Activated naive CD4-positive, alpha-beta T cell (primary cell): ENCODE data around the gene GIMAP8.
A peak's percentile ranks its signal among the peaks of the same experiment; 100 is the strongest.
"Not testable (repeated sequence)": the region's sequence is repeated elsewhere in the genome, so short reads cannot be mapped to it uniquely, and the experiment has no call there.

Source experiments
- DNase-seq, 4 experiments: peaks; one replicate each; lab custom pipeline; 2025; lab: John Stamatoyannopoulos, UW

The GIMAP8 gene

DNA sequence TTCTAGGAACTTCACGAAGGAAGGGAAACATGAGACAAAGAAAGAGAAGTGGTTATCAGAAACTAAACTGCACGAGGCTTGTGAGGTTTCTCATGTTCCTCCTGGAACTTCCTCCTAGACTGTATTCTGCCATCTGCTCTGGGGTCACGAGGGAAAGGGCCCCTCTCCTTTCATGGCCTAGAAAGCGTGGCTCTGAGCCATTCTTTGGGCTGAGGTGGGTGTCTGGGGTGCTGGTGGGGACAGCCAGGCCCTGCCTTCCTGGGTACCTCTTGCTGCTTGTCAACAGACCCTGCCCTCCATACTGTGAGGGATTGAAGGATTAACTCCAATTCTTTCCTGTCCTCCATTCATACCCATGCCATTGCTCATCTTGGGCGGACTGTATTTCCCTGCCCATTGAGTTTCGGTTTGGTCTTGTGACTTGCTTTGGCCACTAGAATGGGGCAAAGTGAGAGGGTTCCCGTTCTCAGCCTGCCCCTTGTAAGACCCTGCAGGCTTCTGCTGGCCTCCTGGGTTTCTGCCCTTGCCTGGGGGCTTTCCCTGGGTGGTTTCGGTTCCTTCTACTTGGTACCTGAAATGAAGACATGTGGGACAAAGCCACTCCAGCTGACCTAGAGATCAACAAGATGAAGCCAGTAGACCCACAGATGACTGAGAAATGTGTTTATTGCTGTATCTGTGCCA lies 14.9 kb upstream of the GIMAP8 start:
- no peak for DNase-seq

DNA sequence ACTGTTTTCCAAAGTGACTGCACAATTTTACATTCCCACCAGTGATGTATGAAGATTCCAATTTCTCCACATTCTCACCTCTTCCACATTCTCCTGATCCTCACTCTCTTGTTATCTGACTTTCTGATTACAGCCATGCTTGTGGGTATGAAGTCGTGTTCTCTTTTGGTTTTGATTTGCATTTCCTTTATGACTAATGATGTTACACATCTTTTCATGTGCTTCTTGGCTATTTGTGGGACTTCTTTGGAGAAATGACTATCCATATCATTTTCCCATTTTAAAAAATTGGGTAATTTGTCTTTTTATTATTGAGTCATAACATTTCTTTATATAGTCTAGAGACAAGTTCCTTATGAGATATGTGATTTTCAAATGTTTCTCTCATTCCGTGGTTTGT lies 10.5 kb upstream of the GIMAP8 start:
- no peak for DNase-seq

DNA sequence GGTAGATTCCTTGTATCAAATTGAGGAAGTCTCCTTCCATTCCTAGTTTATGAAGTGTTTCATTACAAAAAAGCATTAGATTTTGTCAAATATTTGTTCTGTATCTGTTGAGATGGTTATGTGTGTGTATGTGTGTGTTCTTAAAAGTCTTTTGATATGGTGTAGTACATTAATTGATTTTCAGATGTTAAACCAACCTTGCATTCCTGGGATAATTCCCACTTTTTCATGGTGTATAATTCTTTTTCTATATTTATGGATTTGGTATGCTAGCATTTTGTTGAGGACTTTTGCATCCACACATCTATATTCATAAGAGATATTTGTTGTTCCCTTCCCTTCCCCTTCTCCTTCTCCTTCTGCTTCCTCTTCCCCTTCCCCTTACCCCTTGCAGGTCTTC lies 8.9 kb upstream of the GIMAP8 start:
- DNase-seq, result no peak

DNA sequence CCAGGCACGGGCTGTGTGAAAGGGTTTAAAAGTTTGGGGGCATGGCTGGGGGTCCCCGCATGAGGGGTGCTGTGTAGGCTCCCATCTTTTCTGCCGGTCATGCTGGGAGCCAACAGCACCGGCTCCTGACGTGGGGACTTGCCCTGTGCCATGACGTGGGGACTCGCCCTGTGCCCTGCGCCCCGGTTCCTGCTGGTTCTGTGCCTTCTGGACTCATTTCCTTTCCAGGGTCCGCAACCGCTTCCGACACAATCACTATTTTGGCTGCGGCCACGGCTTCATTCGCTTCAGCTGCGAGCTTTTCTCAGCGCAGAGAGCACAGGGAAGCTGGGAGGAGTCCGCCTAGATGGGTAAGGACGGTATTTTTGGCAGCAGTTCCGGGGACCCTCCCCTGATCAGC lies 7.6 kb upstream of the GIMAP8 start:
- DNase-seq, result no peak

DNA sequence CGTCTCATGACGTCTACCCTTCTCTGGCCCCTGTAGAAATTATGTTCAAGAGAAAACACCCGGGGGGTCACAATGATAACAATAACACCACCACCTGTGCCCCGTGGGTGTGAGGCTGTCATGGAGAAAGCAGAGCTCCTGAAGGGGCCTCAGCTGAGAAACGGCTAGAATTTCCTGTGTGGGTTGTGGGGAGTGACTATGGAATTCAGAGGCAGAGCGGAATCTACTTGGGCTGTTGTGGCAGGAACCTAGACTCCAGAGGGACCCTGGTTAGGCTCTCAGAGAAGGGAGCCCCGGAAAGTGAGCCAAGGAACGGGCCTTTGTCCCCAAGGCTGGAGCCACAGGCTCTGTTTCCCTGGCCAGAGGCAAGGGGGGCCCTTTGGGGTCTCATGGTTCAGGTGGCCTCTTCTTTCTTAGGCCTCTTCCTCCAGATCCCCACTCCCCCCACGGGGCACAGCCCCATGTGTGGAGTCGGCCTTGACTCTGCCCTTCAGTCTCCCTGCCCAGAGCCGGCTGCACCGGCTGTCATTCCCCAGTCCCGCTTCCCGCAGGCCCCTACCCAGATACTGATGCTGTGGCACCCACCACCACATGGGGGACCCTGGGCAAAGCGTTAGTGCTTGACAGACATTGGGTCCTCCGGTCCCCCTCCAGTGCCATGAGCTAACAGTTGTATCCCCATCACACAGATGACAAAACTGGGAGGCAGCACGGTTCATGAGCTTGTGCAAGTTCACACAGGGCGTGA lies 6.5 kb upstream of the GIMAP8 start:
- no peak for DNase-seq

DNA sequence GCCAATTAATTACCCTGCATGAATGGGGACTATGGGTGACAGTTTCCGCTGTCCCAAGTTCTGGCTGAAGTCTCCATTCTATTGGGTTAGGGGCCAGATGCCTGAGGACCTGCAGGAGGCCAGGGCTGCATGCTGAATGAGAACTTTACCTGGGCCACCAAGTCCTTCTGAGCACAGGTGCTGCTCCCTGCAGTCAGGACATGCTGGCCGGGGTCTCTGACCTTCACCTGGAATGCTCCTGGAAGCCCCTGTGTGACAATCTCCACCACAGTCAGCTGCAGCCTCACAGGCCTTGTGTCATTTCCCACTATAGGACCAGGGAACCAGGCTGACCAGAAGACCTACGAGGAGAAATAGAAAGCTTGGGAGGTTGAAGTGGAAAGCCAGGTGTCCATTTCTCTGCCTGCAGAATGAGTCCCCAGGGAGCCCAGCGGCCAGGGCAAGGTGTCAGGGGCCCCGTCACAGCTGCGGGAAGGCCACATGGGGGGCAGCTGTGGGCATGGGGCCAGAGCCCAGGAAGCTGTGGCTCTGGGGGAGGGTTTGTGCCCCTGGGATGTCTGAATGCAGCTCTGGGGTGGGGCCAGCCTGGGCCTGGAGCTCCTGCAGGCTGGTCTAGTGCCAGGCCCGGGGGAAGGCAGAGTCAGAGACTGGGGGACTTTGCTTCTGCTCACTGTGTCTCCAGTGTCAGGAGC lies 5.6 kb upstream of the GIMAP8 start:
- no peak for DNase-seq

DNA sequence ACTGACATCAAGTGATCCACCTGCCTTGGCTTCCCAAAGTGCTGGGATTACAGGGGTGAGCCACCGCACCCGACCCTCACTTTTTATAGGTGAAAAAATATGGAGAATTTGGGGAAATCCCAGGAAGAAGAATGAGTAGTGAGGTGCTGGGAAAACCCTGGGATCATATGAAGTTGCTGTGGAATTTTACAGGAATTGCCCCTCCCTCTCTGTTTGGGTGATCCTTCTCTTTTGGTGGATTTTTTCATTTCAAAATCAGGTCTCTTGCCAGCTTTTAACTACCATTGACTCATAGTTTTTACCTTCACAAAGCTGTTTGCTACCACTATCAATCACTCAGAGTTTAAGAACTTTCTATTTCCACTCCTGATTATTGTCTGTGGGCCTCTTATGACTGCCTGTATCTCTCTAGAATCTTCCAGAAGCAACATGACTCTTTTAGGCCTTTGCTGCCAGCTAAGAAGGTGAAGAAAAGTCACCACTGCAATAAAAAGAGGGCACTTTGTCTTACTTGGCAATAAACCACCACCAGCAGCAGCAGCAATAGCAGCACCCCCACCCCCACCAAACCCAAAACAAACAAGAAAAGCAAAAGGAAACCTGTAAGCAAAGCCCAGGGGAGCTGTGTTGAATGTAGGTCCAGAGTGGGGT lies 4.0 kb upstream of the GIMAP8 start:
- DNase-seq, result no peak

DNA sequence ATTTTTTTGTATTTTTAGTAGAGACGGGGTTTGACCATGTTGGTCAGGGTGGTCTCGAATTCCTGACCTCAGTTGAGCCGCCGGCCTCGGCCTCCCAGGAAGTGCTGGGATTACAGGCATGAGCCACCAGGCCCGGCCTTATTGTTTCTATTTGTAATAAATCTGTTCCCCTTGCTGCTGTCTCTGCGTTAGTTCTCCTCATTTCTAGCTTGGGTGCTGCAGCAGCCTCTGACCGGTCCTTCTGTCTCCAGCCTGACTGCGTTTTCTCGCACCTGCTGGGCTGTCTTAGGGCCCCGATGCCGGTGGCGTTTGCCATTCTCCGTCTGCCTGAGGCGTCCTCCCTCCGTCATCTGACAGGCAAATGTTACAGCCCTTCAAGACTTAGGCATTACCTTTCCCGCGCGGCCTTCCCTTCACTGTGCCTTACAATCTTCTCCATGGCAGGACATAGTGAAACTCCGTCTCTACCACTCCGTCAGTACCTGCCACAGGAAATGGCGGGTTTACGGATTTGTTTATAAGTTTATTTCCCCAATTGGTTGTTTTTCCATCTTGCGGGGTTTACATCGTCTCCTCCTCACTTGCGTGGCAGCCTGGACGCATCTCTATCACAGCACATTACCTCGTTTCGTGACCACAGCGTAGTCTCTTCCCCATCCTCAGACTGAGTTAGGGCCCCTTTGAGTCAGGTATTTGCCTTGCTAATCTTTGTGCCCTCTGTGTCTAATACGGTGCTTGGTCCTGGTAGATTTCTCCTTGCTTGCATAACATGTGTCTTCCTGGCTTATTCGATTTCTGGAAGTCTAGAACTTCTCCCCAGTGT lies 2.3 kb upstream of the GIMAP8 start:
- no peak for DNase-seq

DNA sequence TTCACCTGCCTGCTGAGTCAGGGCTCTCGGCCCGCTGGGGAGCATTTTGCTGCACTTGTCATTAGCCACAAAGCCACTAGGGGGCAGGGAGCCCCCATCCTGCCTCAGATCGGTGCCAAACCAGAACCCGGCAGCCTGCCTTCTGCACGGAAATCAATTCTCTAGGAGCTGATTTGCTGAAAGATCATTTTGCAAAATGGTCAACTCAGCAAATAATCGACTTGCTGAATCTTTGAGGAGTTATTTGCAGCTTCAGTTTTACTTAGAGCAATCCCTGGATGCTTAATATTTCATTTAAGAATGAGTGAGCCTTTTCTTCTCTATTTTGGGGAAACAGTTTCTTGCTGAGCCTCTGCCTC lies 1.7 kb upstream of the GIMAP8 start:
- peak; percentile 66 to 82 (median 74) for DNase-seq

DNA sequence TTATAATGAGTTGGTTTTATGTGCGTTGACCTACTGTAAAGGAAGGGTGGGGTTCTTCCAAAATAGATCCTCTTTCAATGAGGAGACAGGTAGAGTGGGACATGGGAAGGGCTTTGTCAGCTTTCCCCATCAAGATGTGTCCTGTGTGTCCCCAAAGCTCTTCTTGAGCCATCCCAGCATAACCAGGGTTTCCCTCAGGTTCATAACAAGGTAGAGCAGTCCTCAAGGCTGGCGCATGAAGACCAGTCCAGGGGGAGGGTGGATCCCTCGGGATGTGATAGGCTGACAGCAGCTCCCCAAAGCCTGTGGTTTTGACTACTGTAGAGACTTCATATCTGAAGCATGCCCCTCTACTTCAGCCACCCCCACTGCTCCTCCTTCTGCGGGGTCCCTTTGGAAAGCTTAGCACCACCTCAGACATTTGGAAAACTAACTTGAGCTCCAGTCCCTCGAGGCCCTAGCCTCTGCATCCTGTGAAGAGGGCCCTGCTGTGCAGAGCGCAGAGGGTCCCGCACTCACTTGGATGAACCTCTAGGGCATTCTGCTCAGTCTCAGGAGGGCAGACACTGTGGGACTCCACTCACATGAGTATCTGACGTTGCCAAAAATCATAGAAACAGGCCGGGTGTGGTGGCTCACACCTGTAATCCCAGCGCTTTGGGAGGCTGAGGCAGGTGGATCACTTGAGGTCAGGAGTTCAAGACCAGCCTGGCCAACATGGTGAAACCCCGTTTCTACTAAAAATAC lies 1.1 kb upstream of the GIMAP8 start:
- no peak for DNase-seq

DNA sequence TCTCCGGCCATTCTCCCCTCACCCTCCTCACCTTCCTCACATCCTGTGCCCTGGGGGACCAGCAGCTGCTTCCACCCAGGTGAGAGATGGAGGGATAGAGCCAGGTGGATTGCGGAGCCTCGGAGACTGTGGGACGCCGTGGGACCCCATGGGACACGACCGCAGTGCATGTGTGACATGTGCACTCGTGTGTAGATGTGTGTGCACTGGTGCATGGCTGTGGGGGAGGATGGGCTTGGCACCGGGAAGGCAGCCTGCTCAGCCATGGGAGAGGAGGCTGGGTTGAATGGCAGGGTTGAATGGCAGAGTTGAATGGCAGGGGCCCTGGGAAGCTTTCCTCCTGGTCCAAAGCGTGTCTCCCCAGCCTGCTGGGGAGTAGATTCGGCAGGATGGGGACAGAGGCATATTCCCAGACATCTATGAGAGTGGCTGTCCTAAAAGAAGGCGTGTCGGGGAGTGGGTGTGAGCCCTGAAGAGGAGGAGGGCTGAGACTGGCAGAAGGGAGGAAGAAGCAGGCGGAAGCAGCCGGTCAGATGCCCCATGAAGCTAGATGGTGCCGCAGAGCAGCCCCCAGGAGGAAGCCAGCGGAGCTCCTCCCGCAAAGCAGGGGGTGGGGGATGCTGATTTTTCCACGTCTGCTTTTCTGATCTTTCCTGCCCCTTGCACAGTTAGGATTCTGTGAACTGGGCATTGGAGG lies 815 bp downstream of the GIMAP8 start:
- peak in 2 of 4 experiments; percentile 61 to 72 for DNase-seq

DNA sequence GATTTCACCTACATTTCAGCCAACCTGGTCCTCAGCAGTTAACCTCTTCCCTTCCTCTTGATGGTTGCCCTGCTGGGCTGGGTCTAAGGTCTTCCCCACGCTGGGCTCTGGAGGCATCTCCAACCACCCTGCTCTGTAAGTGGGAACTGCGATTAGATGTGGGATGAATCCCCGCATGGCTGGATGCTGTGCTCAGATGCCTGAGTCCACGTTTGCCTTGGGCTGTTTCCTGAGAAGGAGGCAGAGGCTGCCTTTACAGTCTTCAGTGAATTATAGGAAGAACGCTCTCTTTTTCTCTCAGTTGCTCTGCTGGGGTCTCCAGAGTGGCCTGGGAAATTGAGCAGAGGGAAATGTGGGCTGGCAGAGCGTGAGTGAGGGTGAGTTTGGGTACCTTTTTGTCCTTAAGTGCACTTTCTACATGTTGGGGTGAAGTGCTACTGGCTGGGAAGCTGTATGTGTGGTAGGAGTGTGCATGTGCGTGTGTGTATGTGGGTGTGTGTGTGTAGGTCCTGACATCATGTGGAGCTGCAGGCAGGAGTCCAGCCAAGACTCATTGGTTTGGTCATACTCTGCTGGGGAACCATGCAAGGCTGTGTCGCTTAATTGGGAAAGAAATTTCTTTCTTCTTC lies 1.5 kb downstream of the GIMAP8 start:
- peak in 2 of 4 experiments; percentile 36 to 47 for DNase-seq

DNA sequence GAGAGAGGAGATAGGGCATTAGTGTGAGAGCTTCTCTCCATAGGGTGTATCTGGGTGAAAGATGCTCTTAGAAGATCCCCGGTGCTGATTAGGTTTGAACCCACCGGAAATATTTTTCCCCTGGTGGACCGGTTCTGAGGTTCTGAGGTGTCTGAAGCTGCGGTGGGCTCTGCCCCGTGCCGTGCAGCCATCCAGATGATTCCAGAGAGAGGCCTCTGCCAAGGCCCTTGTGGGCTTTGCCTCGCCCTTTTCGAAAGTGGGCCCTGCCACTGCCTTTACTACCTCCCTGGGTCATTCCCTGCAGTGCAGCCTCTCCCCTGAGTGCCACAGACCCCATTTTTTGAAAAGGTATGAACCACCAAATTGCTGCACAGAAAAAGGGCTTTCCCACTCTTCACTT lies 2.8 kb downstream of the GIMAP8 start:
- DNase-seq, result peak in 1 of 4 experiments; percentile 37

DNA sequence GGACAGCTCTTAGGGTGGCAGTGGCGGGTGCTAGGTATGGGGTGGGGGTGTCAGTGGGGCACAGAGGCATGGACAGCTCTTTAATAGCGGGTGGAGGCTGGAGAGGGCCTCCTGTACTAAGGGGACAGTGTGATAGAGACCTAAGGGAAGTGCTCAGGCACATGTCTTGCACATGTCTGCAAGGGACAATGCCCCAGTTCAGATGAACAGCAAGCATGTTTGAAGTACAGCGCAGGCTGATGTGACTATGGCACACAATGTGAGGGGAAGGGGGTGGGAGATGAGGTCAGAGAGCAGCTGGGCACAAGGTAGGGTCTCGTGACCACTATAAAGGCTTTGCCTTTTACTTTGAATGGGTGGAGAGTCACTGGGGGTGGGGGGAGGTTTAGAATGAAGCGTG lies 3.5 kb downstream of the GIMAP8 start:
- DNase-seq, result no peak

DNA sequence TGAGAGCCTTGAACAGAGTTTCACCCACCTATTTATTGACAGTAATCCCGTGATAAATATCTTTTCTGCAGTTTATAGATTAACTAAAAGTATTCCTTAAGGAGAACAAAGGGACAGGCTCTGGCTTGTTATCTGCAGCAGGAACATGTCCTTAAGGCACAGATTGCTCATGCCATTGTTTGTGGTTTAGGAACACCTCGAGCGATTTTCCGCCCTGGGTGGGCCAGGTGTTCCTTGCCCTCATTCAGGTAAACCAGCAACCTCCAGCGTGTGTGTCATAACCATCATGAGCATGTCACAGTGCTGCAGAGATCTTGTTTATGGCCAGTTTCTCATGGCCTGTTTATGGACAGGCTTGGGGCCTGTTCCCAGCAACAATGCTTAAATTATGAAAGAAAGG lies 6.6 kb downstream of the GIMAP8 start:
- not testable (repeated sequence) for DNase-seq

DNA sequence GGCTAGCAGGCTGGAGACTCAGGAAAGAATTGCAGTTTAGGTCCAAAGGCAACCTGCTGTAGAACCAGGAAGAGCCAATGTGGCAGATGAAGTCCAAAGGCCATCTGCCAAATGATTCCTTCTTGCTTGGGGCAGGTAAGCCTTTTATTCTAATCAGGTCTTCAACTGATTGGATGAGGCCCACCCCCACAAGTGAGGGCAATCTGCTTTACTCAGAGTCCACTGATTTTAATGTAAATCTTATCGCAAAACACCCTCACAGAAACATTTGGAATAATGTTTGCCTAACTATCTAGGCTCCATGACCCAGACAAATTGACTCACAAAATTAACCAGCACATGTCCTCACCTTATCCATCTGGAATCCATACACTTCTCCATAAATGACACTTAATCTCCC lies 7.8 kb downstream of the GIMAP8 start:
- DNase-seq, result no peak

DNA sequence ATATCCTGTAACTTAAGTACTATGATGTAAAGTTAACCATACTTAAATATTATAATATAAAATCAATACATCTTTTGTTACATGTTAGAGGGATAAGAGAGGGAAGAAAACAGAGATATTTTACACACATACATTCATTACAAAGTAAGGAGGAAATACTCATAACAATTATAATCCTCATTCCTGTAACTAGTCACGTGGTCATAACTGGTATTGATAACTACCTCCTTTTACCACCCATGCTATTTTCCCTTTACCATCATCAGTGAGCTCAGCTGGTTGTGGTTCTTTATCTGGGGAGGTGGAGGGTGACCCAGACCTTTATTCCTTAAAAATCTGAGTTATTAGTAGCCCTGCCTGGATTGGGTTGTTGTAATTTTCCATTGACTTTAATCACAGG lies 8.3 kb downstream of the GIMAP8 start:
- DNase-seq, result no peak

DNA sequence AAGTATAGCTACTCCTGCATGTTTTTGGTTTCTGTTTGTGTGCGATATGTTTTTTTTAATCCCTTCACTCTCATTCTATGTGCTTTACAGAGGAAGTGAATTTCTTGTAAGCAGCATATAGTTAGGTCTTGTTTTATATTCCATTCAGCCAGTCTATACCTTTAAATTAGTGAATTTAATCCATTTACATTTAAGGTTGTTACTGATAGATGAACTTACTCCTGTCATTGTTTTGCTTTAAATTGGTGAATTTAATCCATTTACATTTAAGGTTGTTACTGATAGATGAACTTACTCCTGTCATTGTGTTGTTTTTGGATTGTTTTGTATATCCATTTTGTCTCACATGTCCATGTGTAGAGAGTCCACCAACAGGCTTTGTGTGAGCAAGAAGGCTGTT lies 11.1 kb downstream of the GIMAP8 start:
- no peak for DNase-seq

DNA sequence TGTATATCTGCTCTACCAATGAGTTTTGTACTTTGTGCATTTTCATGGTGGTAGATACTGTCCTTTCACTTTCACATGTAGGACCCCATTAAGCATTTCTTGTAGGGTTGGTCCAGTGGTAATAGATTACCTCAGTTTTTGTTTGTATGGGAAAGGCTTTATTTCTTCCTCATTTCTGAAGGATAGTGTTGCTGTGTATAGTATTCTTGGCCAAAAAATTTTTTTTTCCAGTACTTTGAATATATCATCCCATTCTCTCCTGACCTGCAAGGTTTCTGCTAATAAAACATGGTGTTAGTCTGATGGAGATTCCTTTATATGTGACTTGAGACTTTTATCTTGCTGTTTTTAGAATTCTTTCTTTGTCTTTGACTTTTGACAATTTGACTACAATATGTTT lies 12.0 kb downstream of the GIMAP8 start:
- no peak for DNase-seq

DNA sequence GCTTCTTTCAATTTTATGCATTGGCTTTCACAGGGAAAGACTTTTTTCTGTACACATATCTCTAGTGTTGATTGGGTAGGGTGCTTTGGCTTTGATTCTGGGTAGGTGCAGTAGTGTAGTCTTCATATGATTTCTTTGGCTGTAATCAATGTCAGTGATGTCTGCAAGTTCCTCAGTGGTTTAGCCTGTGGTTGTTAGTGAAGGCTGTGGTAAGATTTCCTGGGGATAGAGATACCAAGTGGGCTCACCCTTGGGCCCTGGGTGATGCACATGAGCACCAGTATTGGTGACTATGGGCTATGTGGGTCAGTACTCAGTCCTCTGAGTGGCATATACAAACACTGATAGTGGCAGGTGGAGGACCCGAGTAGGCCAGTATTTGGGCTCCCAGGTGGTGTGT lies 13.0 kb downstream of the GIMAP8 start:
- no peak for DNase-seq
